GM12874 (cell line): Measurements from ENCODE around the gene ZFHX2.

Source experiments
- CTCF ChIP-seq: IDR thresholded peaks from 2 replicates; pipeline ENCODE4 v1.5.1; 2011; ENCODE audit warnings: low read depth, mild to moderate bottlenecking, control low read depth, low read length, moderate library complexity; ENCODE audit not compliant: insufficient read depth

Gene ZFHX2

GRCh38 chr14:23568600-23569331, 17.2 kb upstream of the ZFHX2 start:
- TF ChIP-seq CTCF: peak; percentile 55

DNA sequence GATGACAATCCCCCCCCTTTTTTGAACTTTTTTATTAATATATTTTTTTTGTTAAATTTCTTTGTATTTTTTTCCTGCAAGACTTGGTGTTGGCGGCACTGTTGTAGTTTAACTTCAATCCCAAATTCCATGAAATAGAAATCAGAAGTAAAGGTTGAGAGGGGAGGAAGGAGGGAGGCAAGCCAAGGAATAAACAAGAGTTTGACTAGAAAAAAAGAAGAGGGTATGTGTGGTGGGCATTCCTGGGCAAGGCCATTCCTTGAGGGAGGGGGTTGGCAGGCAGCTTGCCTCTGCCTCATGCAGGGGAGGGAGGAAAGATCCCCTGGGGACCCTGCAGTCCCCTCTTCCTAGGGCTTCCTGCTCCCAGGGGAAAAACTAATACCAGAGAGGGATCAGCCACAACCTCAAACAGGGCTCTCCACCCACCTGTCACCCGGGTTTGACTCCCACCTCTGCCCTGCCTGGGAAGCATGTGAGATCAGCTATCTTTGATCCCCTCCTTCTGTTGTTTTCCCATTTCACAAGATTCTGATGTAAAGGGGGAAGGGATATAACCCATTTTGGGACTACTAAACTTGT, 16.5 kb upstream of the ZFHX2 start:
- no peak for TF ChIP-seq CTCF

GRCh38 chr14:23567186-23568020, 15.8 kb upstream of the ZFHX2 start, which contains the start of gene AP1G2:
AP1G2 (minus strand) TSS chr14:23567791; CDS start chr14:23567314, 477 bp downstream.
- no peak for TF ChIP-seq CTCF

DNA sequence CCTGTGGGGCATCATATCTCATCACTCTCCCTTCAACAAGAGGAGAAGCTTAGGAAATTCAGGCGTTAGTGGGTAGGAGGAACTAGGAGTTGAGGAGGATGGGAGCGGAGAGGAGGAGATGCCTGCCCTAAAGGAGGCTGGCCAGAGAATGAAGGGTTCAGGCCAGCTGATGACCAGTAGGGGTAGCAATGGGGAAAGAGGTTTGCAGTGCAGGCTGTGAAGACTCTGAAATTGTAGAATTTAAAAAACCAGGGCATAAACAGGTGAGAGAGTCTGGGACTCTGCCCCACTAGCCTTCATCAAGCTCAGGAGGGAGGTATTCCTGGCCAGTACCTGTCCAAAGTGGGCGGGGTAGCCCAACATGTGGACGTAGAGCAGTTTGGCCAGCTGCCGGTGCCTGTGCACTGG, 15.2 kb upstream of the ZFHX2 start:
- 0 out of 2 replicates have a peak, but pooled peaks have one; percentile 5 for TF ChIP-seq CTCF

DNA sequence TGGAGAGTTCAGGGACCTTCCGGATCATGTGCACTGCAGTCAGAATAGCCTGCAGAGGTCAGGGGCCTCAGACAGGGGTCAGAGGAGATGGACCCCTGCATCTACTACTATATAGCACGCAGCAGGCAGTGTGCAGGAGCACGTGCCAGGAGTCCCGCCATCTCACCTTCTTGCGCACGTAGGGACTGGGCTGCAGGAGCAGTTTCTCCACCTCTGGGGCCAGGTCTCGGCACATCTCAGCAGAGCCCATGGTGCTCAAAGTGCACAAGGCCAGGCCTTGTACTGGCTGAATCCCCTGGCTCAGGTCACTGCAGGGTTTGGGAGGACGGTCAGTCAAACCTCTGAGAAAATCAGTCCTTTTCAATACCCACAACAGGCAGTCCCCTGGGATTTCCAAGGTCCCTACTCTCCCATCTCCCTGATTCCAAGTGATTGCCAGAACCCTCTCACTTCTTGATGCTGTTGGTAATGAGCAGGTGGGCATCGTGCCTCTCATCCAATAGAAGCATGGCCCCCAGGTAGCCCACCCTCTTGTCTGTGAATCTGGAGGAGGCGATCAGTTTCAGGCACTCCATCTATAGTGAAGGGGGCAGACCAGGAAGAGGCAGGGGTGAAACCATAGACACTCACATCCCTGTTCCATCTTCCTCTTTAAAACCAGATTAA, 14.7 kb upstream of the ZFHX2 start:
- TF ChIP-seq CTCF: no peak

- TF ChIP-seq CTCF: no peak
Observed at GRCh38 chr14:23565626-23566025, 14.1 kb upstream of the ZFHX2 start.

DNA sequence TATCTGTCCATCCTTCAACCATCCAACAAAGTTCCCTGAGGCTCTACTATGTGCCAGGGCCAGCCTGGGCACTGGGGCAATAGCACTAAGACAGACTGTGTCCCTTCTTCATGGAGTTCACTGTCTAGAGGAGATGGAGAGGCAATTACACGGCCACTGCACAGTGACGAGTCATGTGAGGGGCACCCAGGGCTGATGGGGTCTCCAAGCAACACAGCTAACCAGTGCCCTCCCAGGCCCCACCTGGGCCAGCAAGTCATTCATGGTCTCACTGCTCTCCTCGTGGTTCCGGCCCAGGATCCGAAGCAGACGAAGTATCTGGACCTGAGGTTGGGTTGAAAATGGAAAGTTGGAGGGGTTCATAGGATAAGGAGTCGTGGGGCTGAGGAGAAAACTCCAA, 13.3 kb upstream of the ZFHX2 start:
- TF ChIP-seq CTCF: no peak
